Endodermal cell (in vitro differentiated cells): Measurements from ENCODE around the gene KCNA2. TPM values are rescaled to one million over a fixed set of nuclear protein-coding genes. Genes with fewer than 3 reads are reported as not detected.

Experiments
- DNase-seq: peaks from one replicate; pipeline ENCODE4 v3.0.0-alpha.2; 2017
- H3K27ac ChIP-seq: 2 replicates; pipeline ENCODE4 v1.5.1; 2013; ENCODE audit warnings: mild to moderate bottlenecking, low read depth, low read length, moderate library complexity
- H3K27me3 ChIP-seq: 2 replicates; pipeline ENCODE4 v1.6.1; 2013; ENCODE audit warnings: mild to moderate bottlenecking, low read length, moderate library complexity; ENCODE audit not compliant: insufficient read depth, control insufficient read depth, poor library complexity, severe bottlenecking
- H3K36me3 ChIP-seq: 2 replicates; pipeline ENCODE4 v1.7.0; 2013; ENCODE audit warnings: mild to moderate bottlenecking, low read length, moderate library complexity; ENCODE audit not compliant: control insufficient read depth, insufficient read depth
- H3K4me1 ChIP-seq: one replicate; pipeline ENCODE4 v1.7.0; 2013; ENCODE audit warnings: low read length; ENCODE audit not compliant: control insufficient read depth, insufficient read depth
- H3K4me3 ChIP-seq: 2 replicates; pipeline ENCODE4 v1.5.1; 2013; ENCODE audit warnings: mild to moderate bottlenecking, low read length, moderate library complexity
- H3K9ac ChIP-seq: 2 replicates; pipeline ENCODE4 v1.6.1; 2013; ENCODE audit warnings: mild to moderate bottlenecking, low read length, moderate library complexity; ENCODE audit not compliant: poor library complexity, severe bottlenecking; ENCODE audit errors: extremely low read depth
- H3K9me3 ChIP-seq: 2 replicates; pipeline ENCODE4 v1.6.1; 2013; ENCODE audit warnings: mild to moderate bottlenecking, low read length, moderate library complexity; ENCODE audit not compliant: control insufficient read depth
- H3K27ac Mint-ChIP-seq: 2 replicates; pipeline ENCODE4 v1.8.0; 2020; ENCODE audit warnings: mixed read lengths
- H3K27me3 Mint-ChIP-seq: 2 replicates; pipeline ENCODE4 v1.8.0; 2021; ENCODE audit warnings: mild to moderate bottlenecking, mixed read lengths; ENCODE audit not compliant: insufficient read depth
- H3K36me3 Mint-ChIP-seq: 2 replicates; pipeline ENCODE4 v1.8.0; 2020; ENCODE audit warnings: low read depth, mixed read lengths
- H3K4me1 Mint-ChIP-seq: 2 replicates; pipeline ENCODE4 v1.8.0; 2020; ENCODE audit warnings: mixed read lengths
- H3K4me3 Mint-ChIP-seq: 2 replicates; pipeline ENCODE4 v1.8.0; 2020; ENCODE audit warnings: mild to moderate bottlenecking, moderate library complexity, mixed read lengths
- H3K9me3 Mint-ChIP-seq: 2 replicates; pipeline ENCODE4 v1.8.0; 2020; ENCODE audit warnings: mild to moderate bottlenecking, mixed read lengths
- CTCF ChIP-seq: fragments of 200-600 bp; sonication (generic); conservative IDR thresholded peaks from 2 replicates; pipeline ENCODE4 v1.5.0; 2021; ENCODE audit warnings: antibody characterized with exemption, mild to moderate bottlenecking
- WGBS, 2 experiments: methylation state at CpG; one replicate each; pipeline versions ENCODE4 v1.1.5 to v1.1.7; 2013; ENCODE audit warnings: missing lambda C conversion rate in 2 of 2, mixed read lengths in 1 of 2; ENCODE audit not compliant: insufficient coverage in 1 of 2, insufficient read length in 1 of 2; 5-methylcytosine and 5-hydroxymethylcytosine counted together
- total RNA-seq, 2 donors: library from RNA; stranded (reverse); fragmentation: NEBNext Ultra II Directional in 1 of 2; extraction: Animal tissue kit (Norgen Biotek cat#: 25700) in 1 of 2; gene quantifications; 2 replicates in 1 of 2; 3 replicates in 1 of 2; pipeline ENCODE4 v1.2.1, GENCODE V29; 2021

The KCNA2 gene
- total RNA-seq, 2 donors from 2014 or later = 0.11 to 0.57 TPM

- TF ChIP-seq CTCF = no peak
Observed at GRCh38 chr1:110545492-110545891, 60.7 kb downstream of the KCNA2 start.

GRCh38 chr1:110544753-110545152, 61.4 kb downstream of the KCNA2 start:
- no peaks in the 10 kb centered on the region for H3K9me3 ChIP-seq
- WGBS, 2 experiments = 70 to 91% methylated on average over 2 to 3 of the region's 3 CpGs
- no peak for TF ChIP-seq CTCF
- H3K36me3 Mint-ChIP-seq = no peaks in the 10 kb centered on the region
- H3K27me3 ChIP-seq = peaks cover 16% of the 10 kb centered on the region
- no peak overlapping the region for H3K4me3 Mint-ChIP-seq
- no peak overlapping the region for H3K9ac ChIP-seq
- no peaks in the 10 kb centered on the region for H3K9me3 Mint-ChIP-seq
- H3K27ac ChIP-seq = no peak overlapping the region
- no peaks in the 10 kb centered on the region for H3K4me1 ChIP-seq
- no peak overlapping the region for H3K27ac Mint-ChIP-seq
- H3K4me3 ChIP-seq = no peak overlapping the region
- H3K4me1 Mint-ChIP-seq = no peaks in the 10 kb centered on the region
- peaks cover 12% of the 10 kb centered on the region for H3K27me3 Mint-ChIP-seq
- DNase-seq = no peak
- H3K36me3 ChIP-seq = no peaks in the 10 kb centered on the region

More at GRCh38 chr1:110545492-110545891, 60.7 kb downstream of the KCNA2 start:
- H3K9me3 Mint-ChIP-seq = no peaks in the 10 kb centered on the region
- no peak overlapping the region for H3K27ac Mint-ChIP-seq
- WGBS, 2 experiments = 80% methylated on average over 2 of the region's 2 CpGs; no CpG with 5 or more reads in 1 of the 2 experiments
- DNase-seq = no peak
- peaks cover 18% of the 10 kb centered on the region for H3K27me3 ChIP-seq
- no peaks in the 10 kb centered on the region for H3K4me1 ChIP-seq
- no peaks in the 10 kb centered on the region for H3K4me1 Mint-ChIP-seq
- H3K9ac ChIP-seq = no peak overlapping the region
- H3K36me3 ChIP-seq = no peaks in the 10 kb centered on the region
- H3K36me3 Mint-ChIP-seq = no peaks in the 10 kb centered on the region
- H3K27ac ChIP-seq = no peak overlapping the region
- no peaks in the 10 kb centered on the region for H3K9me3 ChIP-seq
- no peak overlapping the region for H3K4me3 ChIP-seq
- no peak overlapping the region for H3K4me3 Mint-ChIP-seq
- H3K27me3 Mint-ChIP-seq = peaks cover 12% of the 10 kb centered on the region

Other genes with a start within 250 kb of the KCNA2 start
- under 1 TPM; 0.55 to 0.86 TPM for gene SLC16A4, start 215.3 kb downstream of the KCNA2 start, total RNA-seq
- gene LAMTOR5, start 198.7 kb downstream of the KCNA2 start, total RNA-seq = 100 to 1,000 TPM; 104 to 132 TPM
- under 1 TPM in 1 of 2 donors, not detected in 1; 0.20 TPM for gene PROK1, start 155.2 kb downstream of the KCNA2 start, total RNA-seq
- gene KCNA10, start 87.2 kb downstream of the KCNA2 start, total RNA-seq = not detected
- under 1 TPM; 0.20 to 0.27 TPM for gene KCNA3, start 68.6 kb upstream of the KCNA2 start, total RNA-seq